Neural cell (in vitro differentiated cells): ENCODE data around the gene RITA1.

Experiments
- CTCF ChIP-seq: fragments of 450-650 bp; IDR thresholded peaks from 2 replicates; pipeline ENCODE4 v1.5.1; 2014; ENCODE audit warnings: antibody characterized with exemption, mild to moderate bottlenecking, moderate library complexity; ENCODE audit not compliant: poor library complexity, severe bottlenecking
- EP300 ChIP-seq: fragments of 450-650 bp; conservative IDR thresholded peaks from 2 replicates; pipeline ENCODE4 v1.6.1; 2014; ENCODE audit warnings: antibody characterized with exemption, mild to moderate bottlenecking, moderate library complexity; ENCODE audit not compliant: poor library complexity, severe bottlenecking
- POLR2AphosphoS5 ChIP-seq: IDR thresholded peaks from 2 replicates; pipeline ENCODE4 v1.6.1; 2012
- RAD21 ChIP-seq: fragments of 450-650 bp; conservative IDR thresholded peaks from 2 replicates; pipeline ENCODE4 v1.6.1; 2014; ENCODE audit warnings: antibody characterized with exemption, mild to moderate bottlenecking, moderate library complexity

GRCh38 chr12:113170457-113170856 is 15.1 kb upstream of the RITA1 start:
- TF ChIP-seq RAD21 (no peak), EP300 (no peak), CTCF (no peak), POLR2AphosphoS5 (no peak)
